Thyroid gland (tissue), 4 donors: ENCODE data around the gene UPK1A.

Source experiments
- POLR2A ChIP-seq, 2 donors: fragments of 450-650 bp; IDR thresholded peaks; one replicate each; pipeline ENCODE4 v1.6.1; 2017; ENCODE audit warnings: antibody characterized with exemption in 2 of 2, mild to moderate bottlenecking in 2 of 2, moderate library complexity in 1 of 2
- TF ChIP-seq, protein P1 (sequence below), 6 experiments: fragments of 200-600 bp in 3 of 6; fragments of 450-650 bp in 3 of 6; sonication (generic) in 3 of 6; IDR thresholded peaks; one replicate each; pipeline ENCODE4 v1.5.1; 2016 to 2019; ENCODE audit warnings: antibody characterized with exemption in 6 of 6, mild to moderate bottlenecking in 2 of 6, inconsistent platforms in 1 of 6, moderate library complexity in 1 of 6

DNA sequence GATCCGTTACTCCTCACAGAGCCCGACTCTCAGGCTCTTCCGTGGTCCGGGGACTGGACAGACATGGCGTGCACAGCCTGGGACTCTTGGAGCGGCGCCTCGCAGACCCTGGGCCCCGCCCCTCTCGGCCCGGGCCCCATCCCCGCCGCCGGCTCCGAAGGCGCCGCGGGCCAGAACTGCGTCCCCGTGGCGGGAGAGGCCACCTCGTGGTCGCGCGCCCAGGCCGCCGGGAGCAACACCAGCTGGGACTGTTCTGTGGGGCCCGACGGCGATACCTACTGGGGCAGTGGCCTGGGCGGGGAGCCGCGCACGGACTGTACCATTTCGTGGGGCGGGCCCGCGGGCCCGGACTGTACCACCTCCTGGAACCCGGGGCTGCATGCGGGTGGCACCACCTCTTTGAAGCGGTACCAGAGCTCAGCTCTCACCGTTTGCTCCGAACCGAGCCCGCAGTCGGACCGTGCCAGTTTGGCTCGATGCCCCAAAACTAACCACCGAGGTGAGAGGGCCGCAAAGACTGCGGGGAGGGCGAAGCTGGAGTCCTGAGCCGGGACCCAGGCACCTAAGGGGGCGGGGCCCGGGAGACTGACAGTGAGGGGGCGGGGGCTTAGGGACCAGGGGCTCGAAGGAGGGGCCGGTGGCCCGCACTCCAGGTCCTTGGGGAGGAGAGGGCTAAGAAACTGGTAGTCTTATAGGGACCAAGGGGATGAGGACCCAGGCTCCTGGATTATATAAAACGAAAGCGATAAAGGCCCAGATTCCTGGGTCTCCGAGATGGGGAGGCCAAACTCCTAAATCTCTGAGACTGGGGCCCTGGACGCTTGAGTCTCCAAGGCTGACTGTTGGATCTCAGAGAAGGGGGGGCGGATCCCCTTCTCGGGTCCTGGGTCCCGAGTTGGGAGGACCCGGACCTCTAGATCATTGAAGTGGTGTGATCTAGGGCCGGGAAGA lies 22.8 kb upstream of the UPK1A start:
- TF ChIP-seq, protein P1, sequence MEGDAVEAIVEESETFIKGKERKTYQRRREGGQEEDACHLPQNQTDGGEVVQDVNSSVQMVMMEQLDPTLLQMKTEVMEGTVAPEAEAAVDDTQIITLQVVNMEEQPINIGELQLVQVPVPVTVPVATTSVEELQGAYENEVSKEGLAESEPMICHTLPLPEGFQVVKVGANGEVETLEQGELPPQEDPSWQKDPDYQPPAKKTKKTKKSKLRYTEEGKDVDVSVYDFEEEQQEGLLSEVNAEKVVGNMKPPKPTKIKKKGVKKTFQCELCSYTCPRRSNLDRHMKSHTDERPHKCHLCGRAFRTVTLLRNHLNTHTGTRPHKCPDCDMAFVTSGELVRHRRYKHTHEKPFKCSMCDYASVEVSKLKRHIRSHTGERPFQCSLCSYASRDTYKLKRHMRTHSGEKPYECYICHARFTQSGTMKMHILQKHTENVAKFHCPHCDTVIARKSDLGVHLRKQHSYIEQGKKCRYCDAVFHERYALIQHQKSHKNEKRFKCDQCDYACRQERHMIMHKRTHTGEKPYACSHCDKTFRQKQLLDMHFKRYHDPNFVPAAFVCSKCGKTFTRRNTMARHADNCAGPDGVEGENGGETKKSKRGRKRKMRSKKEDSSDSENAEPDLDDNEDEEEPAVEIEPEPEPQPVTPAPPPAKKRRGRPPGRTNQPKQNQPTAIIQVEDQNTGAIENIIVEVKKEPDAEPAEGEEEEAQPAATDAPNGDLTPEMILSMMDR (IDR thresholded peaks at IDR 0.05): no peak
- TF ChIP-seq POLR2A (IDR thresholded peaks at IDR 0.05): peak in 1 of 2 donors; percentile 84
